Measurements from ENCODE around the gene CAV2.

Gene CAV2

DNA sequence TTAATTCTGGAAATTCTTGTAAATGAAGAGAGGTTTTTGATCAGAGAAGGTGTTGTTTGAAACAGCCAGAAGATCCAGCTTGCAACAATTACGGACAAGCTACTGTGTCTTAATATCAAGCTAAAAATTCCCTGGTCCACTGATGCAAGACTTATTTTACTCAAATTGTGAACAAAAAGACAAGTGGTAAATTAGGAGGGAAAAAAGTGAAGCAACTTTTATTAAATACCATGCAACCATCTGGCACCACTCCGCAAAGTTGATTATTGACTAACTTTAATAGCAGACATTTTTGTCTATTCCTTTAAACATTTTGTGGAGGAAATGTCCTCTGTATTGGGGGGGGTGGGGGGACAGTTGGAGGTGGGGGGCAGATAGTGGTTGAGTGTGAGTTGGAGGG is 5.1 kb upstream of the CAV2 start:
- no peak for DNase-seq (ENCODE audit: insufficient read length, low spot score)
- FAIRE-seq, result no peak

DNA sequence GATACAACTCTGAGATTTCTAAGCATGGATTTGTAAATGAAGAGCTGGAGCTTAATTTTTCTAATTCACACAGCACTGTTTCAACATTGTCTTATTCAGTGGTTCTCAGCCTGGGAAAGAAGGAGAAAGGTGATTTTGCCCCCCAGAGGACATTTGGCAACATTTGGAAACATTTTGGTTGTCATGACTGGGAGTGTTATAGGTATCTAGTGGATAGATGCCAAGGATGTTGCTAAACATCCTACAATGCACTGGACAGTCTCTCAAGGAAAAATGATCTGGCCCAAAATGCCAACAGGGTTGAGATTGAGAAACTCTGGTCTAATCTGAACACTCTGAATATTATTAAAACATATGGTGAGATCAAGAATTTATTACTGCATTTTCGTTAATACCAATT is 3.8 kb upstream of the CAV2 start:
- FAIRE-seq, result no peak
- no peak for DNase-seq (ENCODE audit: insufficient read length, low spot score)

DNA sequence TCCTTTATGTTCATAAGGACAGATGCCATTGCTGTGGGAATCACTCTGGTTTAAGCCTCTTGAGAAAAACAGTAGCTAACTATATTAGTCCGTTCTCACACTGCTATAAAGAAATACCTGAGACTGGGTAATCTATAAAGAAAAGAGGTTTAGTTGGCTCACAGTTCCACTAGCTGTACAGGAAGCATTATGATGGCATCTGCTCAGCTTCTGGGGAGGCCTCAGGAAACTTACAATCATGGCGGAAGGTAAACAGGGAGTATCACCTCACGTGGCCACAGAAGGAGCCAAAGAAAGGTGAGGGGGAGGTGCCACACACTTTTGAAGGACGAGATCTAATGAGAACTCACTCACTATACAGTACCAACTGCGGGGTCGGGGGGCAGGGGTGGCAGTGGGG is 2.9 kb upstream of the CAV2 start:
- DNase-seq (ENCODE audit: insufficient read length, low spot score), result no peak
- no peak for FAIRE-seq

DNA sequence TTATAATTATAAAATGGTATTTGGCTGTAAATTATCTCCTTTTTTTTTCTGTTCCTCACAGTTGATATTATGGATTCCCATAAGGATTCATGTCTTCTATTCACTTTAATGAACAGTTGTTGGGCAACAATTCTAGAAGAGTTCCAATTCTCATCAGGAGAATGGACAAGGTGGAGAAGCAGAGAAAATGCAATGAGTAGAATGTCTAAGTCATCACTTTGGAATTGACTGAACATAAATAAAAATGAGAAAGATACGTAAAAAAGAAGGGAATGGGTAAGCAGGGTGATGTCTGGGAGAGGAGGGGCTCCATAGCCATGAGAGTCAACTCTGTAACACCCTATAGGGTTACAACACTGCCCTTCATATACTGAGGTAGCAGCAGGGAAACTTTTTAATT is 1.8 kb upstream of the CAV2 start:
- FAIRE-seq (no peak), DNase-seq (ENCODE audit: insufficient read length, low spot score) (no peak)

DNA sequence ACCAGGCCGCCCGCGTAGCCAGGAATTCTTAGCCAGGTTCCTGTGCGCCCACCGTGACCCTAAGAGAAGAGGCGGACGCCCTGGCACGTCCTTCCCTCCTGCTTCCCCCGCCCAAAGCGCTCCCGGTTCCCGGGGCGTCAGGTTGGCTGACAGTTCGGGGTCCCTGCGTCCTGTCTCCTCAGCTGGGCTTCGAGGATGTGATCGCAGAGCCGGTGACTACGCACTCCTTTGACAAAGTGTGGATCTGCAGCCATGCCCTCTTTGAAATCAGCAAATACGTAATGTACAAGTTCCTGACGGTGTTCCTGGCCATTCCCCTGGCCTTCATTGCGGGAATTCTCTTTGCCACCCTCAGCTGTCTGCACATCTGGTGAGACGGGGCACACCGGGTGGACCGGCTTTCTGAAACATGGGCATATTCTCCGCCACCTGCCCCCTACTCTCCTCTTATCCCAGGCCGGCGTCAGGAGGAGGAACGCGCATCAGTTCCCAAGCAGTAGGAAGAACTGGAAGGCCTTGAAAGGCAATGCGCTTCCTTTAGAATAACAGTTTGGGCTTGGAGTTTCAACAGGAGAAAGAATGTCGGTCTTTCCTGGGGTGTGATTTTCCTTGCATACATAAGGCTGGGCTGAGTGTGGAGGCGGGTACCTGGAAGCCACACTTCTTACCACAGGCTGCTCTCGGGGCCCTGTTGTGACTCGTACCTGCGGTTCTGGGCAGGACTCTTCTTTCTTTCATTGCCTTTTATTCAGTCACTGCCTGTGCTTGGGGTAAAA is 728 bp downstream of the CAV2 start:
- FAIRE-seq, result no peak

DNA sequence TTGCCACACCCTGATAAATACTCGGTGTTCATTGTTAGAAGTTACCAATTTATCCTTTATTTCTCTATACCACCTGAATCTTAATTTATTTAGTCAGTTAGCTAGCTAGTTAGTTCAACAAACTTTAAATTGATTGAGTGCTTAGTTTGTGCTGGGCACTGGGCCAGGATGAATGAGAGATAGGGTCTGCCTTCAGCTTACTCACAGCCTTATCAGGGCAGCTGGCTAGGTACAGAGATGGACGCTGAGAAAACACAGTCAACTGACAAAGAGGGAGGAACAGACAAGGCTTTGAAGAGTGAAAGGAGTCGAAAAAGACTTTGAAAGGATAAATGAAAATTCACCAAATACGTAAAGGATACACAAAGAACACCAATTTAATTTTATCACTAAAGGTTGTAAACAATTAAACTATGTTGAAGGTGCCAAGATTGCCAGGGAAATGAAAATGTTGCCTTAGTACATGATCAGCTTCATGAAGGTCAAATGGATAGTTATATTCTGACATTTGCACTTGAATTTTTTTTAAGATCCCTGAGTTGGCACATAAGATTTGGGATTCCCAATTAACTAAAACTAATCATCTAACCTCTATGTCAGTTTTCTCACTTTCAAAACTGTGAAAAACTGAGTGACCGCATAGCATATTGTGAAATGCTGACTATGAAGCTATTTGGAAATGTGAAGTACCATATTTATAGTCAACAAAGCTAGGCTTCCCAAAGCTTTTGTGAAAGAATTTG is 2.1 kb downstream of the CAV2 start:
- DNase-seq (ENCODE audit: insufficient read length, low spot score) (no peak), FAIRE-seq (no peak)

More for the DNA sequence above, 728 bp downstream of the CAV2 start:
- DNase-seq (ENCODE audit: insufficient read length, low spot score), result no peak

DNA sequence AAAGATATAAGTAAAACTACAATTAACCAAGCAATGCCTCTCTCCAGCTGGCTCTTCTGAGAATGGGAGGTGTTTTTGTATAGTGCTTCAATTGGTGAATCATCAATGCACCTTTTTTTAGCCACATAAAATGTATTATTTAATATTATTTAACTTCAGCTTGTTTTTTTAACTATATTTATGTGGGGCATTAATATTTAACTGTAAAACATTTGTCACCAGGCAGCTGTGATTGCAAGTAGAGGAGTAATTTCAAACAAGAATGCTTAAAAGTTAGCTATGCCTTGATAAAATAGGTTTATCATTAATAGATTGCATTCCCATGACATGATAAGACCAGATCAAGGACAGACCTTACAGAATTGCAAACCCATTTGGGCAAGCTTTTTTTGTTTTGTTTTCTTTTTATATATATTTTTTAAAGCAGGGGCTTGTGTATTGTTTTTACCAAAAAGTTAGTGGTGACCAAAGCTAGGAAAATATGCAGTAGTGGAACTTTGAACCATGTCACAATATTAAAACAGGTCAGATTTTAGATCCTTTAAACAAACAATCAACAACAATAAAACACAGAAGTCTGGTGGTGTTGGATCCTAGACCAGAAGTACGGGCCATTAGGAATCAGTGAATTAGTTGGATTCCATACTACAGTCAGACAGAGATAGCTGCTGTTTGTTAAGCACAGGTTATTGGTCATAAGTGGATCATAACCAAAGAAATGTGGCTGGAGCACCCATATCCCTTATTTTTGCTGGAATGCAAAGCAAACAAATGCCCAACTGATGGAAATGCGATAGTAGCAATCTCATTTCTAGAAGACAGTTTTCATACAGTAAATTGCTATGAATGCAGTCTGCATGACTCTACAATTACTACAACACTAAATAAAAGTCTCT is 2.9 kb downstream of the CAV2 start:
- FAIRE-seq (no peak), DNase-seq (ENCODE audit: insufficient read length, low spot score) (no peak)

DNA sequence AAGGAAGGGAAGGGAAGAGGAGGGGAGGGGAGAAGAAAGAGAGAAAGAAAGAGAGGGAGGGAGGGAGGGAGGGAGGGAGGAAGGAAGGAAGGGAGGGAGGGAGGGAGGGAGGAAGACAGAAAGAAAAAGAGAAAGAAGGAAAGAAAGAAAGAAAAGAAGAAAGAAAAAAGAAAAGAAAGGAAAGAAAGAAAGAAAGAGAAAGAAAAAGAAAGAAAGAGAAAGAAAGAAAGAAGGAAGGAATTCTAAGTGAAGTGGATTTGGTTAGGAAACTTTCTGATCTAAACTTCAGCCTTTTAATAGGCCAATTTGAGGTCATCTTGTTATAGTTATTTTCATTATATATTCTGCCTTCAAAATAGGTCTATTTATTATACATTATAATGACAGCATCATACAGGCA is 4.3 kb downstream of the CAV2 start:
- DNase-seq (ENCODE audit: insufficient read length, low spot score) (no peak), FAIRE-seq (no peak)

DNA sequence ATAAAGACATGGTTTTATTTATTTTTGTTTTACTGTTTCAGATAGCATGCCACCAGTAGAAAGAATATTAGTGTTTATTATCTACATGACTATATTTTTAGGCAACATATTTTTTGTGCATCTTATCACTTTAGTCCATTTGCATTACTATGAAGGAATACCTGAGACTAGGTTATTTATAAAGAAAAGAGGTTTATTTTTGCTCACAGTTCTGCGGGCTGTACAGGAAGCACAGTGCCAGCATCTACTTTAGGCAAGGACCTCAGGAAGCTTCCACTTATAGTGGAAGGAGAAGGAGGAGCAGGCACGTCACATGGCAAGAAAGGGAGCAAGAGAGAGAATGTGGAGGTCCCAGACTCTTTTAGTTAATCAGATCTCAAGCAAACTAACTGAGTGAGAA is 5.7 kb downstream of the CAV2 start:
- no peak for DNase-seq (ENCODE audit: insufficient read length, low spot score)
- FAIRE-seq, result no peak

DNA sequence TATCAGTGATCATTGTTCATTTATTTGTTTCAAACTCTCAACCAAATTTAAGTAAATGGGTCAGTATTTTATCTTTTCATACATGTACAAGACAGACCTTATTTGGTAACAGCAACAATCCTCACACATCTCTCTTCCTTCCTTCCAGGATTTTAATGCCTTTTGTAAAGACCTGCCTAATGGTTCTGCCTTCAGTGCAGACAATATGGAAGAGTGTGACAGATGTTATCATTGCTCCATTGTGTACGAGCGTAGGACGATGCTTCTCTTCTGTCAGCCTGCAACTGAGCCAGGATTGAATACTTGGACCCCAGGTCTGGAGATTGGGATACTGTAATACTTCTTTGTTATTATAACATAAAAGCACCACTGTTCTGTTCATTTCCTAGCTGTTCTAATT is 6.3 kb downstream of the CAV2 start:
- DNase-seq (ENCODE audit: insufficient read length, low spot score), result no peak
- FAIRE-seq, result no peak

DNA sequence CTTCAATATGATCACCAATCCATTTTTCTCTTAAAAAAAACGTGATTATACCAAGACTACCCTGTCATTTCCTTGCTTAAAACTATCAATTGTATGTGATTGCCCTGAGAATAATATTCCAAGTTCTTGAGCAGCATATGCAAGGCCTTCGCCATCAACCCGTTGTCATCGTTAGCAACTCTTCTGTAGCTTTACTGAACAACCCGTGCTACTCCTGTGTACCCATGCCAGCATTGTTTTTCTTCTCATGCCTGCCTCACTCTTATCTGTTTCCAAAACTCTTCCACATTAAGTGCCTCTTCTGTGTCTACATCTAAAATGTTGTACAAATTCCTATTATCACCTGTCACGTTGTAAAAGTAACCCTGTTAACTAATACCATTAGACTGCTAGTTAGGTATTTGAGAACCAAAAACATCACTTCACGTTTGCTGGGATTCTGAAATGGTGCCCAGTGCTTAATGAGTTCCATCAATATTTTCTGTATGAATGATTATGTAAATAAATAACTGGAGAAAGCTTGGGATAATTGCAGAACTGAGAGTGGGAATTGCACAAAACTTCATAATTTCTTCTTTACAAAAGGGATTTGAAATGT is 10.5 kb downstream of the CAV2 start:
- DNase-seq (ENCODE audit: insufficient read length, low spot score), result no peak
- FAIRE-seq, result no peak

DNA sequence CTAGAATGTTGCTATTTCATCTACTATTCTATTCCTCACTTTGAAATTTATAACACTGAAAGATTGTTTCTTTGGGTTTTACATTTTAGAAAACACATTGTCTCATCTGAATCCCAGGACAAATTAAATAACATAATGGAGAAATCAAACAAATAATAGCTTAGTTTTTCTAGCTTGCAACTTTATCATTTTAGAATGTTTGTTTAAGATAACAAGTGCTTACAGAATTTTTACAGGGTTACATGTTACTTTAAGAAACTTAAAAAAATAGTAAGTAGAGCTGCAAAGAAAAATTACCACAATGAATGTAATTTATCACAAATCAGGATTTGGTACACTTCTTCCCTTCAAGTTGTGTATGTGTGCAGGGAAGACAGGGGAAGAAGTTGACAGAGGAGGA is 11.3 kb downstream of the CAV2 start:
- no peak for FAIRE-seq
- no peak for DNase-seq (ENCODE audit: insufficient read length, low spot score)

DNA sequence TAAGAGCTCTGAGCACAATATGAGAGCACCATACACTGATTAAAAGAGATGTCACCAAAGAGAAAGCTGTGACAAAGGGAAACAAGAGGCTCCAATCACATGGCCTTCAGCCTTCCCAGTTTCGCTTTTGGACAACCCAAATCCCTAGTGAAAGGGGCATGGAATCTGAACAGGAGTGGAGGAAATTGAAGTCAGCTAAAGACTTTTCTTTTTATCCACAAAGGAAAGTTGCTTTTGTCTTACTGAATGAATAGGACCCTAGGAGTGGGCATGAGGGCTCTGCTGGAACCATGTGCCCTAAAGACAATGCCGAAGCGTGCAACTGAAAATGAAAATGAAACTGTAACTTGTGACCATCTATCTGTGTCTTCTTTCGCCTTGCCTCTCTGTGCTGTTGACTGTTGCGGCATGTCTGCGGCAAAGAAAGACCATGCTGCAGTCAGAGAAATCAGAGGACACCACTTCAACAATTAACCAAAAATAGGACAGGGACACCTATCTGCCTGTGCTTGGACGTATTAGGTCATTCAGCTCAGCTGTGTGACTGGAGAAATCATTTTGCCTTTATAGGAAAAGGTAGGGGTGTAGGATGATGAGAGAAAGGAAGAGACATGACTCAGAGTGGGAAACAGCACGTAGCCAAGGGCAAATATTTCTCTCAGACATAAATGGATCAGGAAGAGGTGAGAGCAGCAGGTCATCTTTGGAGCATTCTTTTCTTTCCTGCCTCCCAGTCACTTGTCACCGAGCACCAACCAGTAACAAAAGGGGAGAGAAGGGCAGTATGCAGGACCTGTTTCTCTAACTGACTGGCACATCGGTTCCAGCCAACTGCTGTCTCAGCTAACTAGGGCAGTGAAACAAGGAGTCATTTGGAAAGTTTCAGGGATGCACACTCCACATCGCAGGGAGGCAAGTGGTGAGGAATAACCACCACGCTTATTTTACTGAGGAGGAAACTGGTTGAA is 12.3 kb downstream of the CAV2 start:
- DNase-seq (ENCODE audit: insufficient read length, low spot score) (no peak), FAIRE-seq (peak; percentile 99)

DNA sequence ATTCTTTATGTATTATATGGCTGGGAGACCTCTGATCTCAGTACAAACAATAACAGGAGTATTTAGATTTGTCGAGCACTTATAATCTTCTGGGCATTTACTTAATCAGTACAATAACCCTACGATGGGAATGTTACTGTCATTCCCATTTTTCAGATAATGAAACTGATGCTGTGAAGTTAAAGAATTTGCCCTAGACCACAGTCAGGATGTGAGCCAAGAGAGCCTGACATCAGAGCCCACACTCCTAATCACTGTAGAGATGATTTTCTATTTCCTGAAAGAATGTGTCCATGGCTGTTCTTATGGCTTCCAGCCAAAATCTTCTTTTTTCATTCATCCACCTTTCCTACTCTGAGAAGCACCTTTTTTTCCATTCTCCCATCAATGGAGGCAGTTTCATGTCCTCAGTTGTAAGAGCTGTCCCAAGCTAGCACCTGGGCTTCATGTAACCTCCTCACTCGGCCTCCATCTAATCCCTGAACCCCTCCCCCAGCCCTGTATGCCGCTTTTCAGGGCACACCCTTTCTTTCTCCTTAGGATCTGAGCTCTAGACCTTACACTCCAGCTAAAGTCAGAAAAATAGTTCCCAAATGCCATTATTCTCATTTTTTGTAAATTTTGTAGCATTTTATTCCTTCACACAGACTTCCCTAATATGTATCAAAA is 13.1 kb downstream of the CAV2 start:
- FAIRE-seq, result peak; percentile 52
- no peak for DNase-seq (ENCODE audit: insufficient read length, low spot score)

DNA sequence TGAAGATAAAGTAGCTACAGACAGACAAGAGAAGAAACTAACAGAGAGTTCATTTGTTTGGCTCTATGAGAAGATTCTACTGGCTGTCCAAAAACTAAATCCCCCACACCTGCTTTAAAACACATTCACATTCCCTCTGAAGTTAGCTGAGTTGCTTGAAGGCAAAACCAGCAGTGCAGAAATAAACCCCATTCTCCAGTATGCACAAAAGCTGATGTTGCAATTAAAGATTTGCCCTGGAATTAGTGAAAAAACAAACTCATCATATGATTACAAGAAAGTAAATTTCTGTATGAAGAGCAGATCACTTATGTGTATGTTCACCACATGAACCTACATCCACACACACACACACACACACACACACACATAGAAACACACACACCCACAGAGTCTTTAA is 16.0 kb downstream of the CAV2 start:
- no peak for FAIRE-seq
- DNase-seq (ENCODE audit: insufficient read length, low spot score), result no peak

DNA sequence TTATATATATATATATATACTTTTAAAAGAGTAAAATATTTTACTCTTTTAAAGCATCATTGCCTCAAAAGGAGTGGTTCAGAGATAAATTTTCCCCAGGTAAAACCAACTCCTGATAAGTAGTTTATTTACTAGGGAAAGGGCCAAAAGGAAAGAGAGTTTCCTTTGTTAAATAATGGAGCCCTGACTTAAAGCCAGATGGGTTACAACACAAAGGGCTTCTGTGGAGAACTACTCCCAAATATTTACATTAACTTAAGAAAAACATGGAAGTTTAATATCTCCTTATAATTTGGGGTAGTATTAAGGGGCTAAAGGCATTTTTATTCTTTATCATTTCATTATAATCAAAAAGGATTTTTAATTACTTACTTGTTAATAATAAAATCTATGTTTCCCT is 16.8 kb downstream of the CAV2 start:
- FAIRE-seq (no peak), DNase-seq (ENCODE audit: insufficient read length, low spot score) (no peak)

DNA sequence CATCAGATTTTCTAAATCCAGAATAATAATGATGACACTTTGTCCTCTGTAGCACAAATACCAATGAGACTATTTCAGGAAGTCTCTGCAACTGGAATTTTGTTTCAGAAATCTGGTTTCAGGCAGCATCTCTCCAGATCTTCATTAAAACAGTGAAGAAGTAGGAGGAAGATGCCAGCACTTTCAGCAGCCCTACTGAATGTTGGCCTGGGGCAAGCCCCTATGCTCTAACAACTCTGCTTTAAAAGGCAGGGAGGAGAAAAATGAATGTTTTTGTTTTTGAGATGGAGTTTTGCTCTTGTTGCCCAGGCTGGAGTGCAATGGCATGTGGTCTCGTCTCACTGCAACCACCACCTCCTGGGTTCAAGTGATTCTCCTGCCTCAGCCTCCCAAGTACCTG is 18.1 kb downstream of the CAV2 start:
- FAIRE-seq (no peak), DNase-seq (ENCODE audit: insufficient read length, low spot score) (no peak)

DNA sequence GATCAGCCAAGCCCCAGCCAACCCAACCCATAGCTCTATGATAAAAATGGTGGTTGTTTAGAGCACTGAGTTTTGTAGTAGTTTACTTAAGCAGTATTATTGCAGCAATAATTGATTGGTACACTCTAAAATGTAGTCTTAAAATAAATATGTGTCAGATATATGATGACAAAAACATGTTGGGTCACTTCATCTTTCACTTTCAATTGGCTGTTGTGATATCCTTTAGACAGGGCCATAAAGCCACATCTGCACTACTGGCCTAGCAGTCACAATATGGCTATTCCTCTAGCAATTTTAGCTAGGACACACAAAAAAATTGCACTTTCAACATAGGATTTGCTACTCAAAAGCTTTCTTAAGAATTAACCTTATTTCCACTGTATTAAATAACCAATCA is 19.4 kb downstream of the CAV2 start:
- FAIRE-seq (no peak), DNase-seq (ENCODE audit: insufficient read length, low spot score) (no peak)

DNA sequence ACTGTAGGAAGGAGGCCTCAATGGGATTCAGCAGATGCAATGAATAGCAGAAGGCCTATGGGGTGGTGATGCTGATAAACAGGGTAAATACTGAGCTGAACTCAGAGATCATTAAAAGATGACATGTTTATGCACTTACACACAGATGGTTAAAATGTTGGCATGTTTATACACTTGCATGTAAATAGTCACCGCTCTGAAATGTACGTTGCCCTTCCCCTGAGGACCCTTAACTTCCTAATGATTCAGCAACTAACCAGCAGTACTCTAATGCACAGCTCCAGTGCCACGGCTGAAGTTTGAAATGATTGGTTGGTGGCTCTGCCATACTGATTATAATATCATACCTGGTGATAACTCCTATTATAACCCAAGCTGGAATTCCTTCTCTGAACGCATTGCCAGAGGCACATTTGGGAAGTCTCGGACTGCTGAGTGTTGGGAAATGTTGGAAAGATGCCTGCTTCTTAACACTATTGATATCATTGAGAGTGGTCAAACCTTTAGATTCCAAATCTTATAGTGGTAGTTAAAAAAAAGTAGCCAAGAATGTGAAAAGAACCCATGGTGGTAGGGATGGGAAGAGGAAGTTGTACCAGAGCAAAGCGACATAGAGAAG is 21.6 kb downstream of the CAV2 start:
- no peak for DNase-seq (ENCODE audit: insufficient read length, low spot score)
- no peak for FAIRE-seq
